Liver (tissue), 9 donors: ENCODE data around the gene DOCK9. TPM values are rescaled to one million over a fixed set of nuclear protein-coding genes. Genes with fewer than 3 reads are reported as not detected.
"Not testable (repeated sequence)": the region's sequence is repeated elsewhere in the genome, so short reads cannot be mapped to it uniquely, and the experiment has no call there.

Source experiments
- DNase-seq: peaks from one replicate; pipeline ENCODE4 v3.0.0-alpha.2; 2017; ENCODE audit warnings: low spot score
- H3K27ac ChIP-seq, 2 donors: one replicate each; pipeline ENCODE4 v1.7.0; 2013; ENCODE audit warnings: inconsistent platforms in 2 of 2, low read length in 2 of 2, control low read depth in 1 of 2, low read depth in 1 of 2, mild to moderate bottlenecking in 1 of 2
- H3K27me3 ChIP-seq, 4 donors: one replicate each; pipeline versions ENCODE4 v1.6.1 to v1.7.0; 2013; ENCODE audit warnings: low read length in 3 of 4, inconsistent platforms in 1 of 4, mild to moderate bottlenecking in 1 of 4, moderate library complexity in 1 of 4; ENCODE audit not compliant: control insufficient read depth in 4 of 4, insufficient read depth in 4 of 4
- H3K36me3 ChIP-seq, 4 donors: one replicate each; pipeline versions ENCODE4 v1.6.1 to v1.7.0; 2013; ENCODE audit warnings: low read length in 3 of 4, mild to moderate bottlenecking in 3 of 4, low read depth in 1 of 4, moderate library complexity in 1 of 4; ENCODE audit not compliant: control insufficient read depth in 4 of 4, insufficient read depth in 3 of 4
- H3K4me1 ChIP-seq, 4 donors: one replicate each; pipeline versions ENCODE4 v1.6.1 to v1.7.0; 2013; ENCODE audit warnings: low read length in 3 of 4, mild to moderate bottlenecking in 3 of 4, moderate library complexity in 1 of 4; ENCODE audit not compliant: control insufficient read depth in 4 of 4, insufficient read depth in 4 of 4
- H3K4me3 ChIP-seq, 3 donors: one replicate each; pipeline versions ENCODE4 v1.6.1 to v1.7.0; 2013; ENCODE audit warnings: low read length in 3 of 3, control low read depth in 1 of 3, low read depth in 1 of 3, mild to moderate bottlenecking in 1 of 3
- H3K9ac ChIP-seq, 2 donors: one replicate each; pipeline ENCODE4 v1.7.0; 2013; ENCODE audit warnings: low read length in 2 of 2, mild to moderate bottlenecking in 2 of 2, moderate library complexity in 2 of 2, control low read depth in 1 of 2, low read depth in 1 of 2
- H3K9me3 ChIP-seq, 4 donors: one replicate each; pipeline versions ENCODE4 v1.6.1 to v1.7.0; 2013; ENCODE audit warnings: low read length in 3 of 4; ENCODE audit not compliant: control insufficient read depth in 4 of 4
- ATF3 ChIP-seq: IDR thresholded peaks from 2 replicates; pipeline ENCODE4 v1.6.1; 2016; ENCODE audit warnings: antibody characterized with exemption
- CTCF ChIP-seq: fragments of 150-350 bp; IDR thresholded peaks from 2 replicates; pipeline ENCODE4 v1.5.1; 2017; ENCODE audit warnings: improper control_type of control experiment, low read depth, low read length; ENCODE audit not compliant: missing input control
- EGR1 ChIP-seq, 2 donors: IDR thresholded peaks; 2 replicates each; pipeline ENCODE4 v1.6.1; 2016 to 2018; ENCODE audit warnings: antibody characterized with exemption in 2 of 2, low read depth in 2 of 2
- FOXA1 ChIP-seq: IDR thresholded peaks from 2 replicates; pipeline ENCODE4 v1.6.1; 2016; ENCODE audit warnings: antibody characterized with exemption
- FOXA2 ChIP-seq: IDR thresholded peaks from 2 replicates; pipeline ENCODE4 v1.6.1; 2016; ENCODE audit warnings: antibody characterized with exemption
- GABPA ChIP-seq, 2 donors: IDR thresholded peaks in 1 of 2; conservative IDR thresholded peaks in 1 of 2; 2 replicates each; pipeline ENCODE4 v1.6.1; 2016; ENCODE audit warnings: antibody characterized with exemption in 2 of 2, mild to moderate bottlenecking in 1 of 2, moderate library complexity in 1 of 2
- HNF4A ChIP-seq, 2 donors: conservative IDR thresholded peaks; 2 replicates each; pipeline ENCODE4 v1.6.1; 2016; ENCODE audit warnings: antibody characterized with exemption in 2 of 2, mild to moderate bottlenecking in 2 of 2
- HNF4G ChIP-seq: IDR thresholded peaks from 2 replicates; pipeline ENCODE4 v1.6.1; 2016; ENCODE audit warnings: antibody characterized with exemption
- JUND ChIP-seq, 2 donors: IDR thresholded peaks; 2 replicates each; pipeline ENCODE4 v1.6.1; 2016; ENCODE audit warnings: antibody characterized with exemption in 2 of 2
- NR2F2 ChIP-seq: IDR thresholded peaks from 2 replicates; pipeline ENCODE4 v1.6.1; 2016; ENCODE audit warnings: antibody characterized with exemption
- RAD21 ChIP-seq, 2 donors: IDR thresholded peaks; 2 replicates each; pipeline ENCODE4 v1.6.1; 2016; ENCODE audit warnings: antibody characterized with exemption in 2 of 2, mild to moderate bottlenecking in 2 of 2
- RXRA ChIP-seq, 2 donors: IDR thresholded peaks; 2 replicates each; pipeline ENCODE4 v1.6.1; 2017 to 2018; ENCODE audit warnings: antibody characterized with exemption in 2 of 2, mild to moderate bottlenecking in 1 of 2
- SP1 ChIP-seq: IDR thresholded peaks from 2 replicates; pipeline ENCODE4 v1.6.1; 2018; ENCODE audit warnings: antibody characterized with exemption, mild to moderate bottlenecking
- TAF1 ChIP-seq: conservative IDR thresholded peaks from 2 replicates; pipeline ENCODE4 v1.6.1; 2016; ENCODE audit warnings: antibody characterized with exemption, mild to moderate bottlenecking
- YY1 ChIP-seq: IDR thresholded peaks from 2 replicates; pipeline ENCODE4 v1.6.1; 2016; ENCODE audit warnings: antibody characterized with exemption, mild to moderate bottlenecking
- WGBS: extraction: QIAGEN DNeasy Blood & Tissue Kit; methylation state at CpG from one replicate; pipeline ENCODE4 v1.1.7; 2013; 5-methylcytosine and 5-hydroxymethylcytosine counted together
- polyA plus RNA-seq, 2 donors: library from polyadenylated mRNA; stranded (reverse) in 1 of 2; unstranded in 1 of 2; fragments of 200-250 nt in 1 of 2; fragments of >200 nt in 1 of 2; fragmentation: Nextera tagmentation in 1 of 2; extraction: Ambion mirVana in 1 of 2; gene quantifications; one replicate each; pipeline versions ENCODE4 v1.2.1 to v1.2.3, GENCODE V29; 2013 to 2015
- total RNA-seq, 2 donors: library from RNA; depleted of rRNA; stranded (reverse); fragments of >200 nt; gene quantifications; one replicate each; pipeline ENCODE4 v1.2.3, GENCODE V29; 2014
- TF ChIP-seq, protein P1 (sequence below): IDR thresholded peaks from 2 replicates; pipeline ENCODE4 v1.6.1; 2016; ENCODE audit warnings: antibody characterized with exemption, mild to moderate bottlenecking
- TF ChIP-seq, protein P2 (sequence below): IDR thresholded peaks from 2 replicates; pipeline ENCODE4 v1.6.1; 2016; ENCODE audit warnings: antibody characterized with exemption
- donor health status: healthy.
- donor health status: healthy.
- donor health status: healthy.
- donor health status: healthy.
- donor health status: healthy.

DOCK9 gene
- total and polyA plus RNA-seq, 4 donors = 5.4 to 31.3 (median 10.6) TPM

- Histone ChIP-seq H3K4me3 (no peak overlapping the region), H3K27ac (peak overlapping the region in 1 of 2 donors; percentile 33), H3K9ac (no peak overlapping the region), H3K4me1 (peaks cover 3 to 30% (median 18%) of the 10 kb centered on the region in 4 donors), H3K27me3 (no peaks in the 10 kb centered on the region), H3K36me3 (no peaks in the 10 kb centered on the region), H3K9me3 (no peaks in the 10 kb centered on the region)
- no peak for DNase-seq
- WGBS = 56% methylated on average over 2 of the region's 2 CpGs
- no peak for TF ChIP-seq YY1
- TF ChIP-seq SP1 = no peak
- TF ChIP-seq HNF4A (conservative IDR thresholded peaks at IDR 0.05) = no peak
- TF ChIP-seq NR2F2 = no peak
- TF ChIP-seq RAD21 (IDR thresholded peaks at IDR 0.05) = no peak
- TF ChIP-seq ATF3 = no peak
- TF ChIP-seq, protein P1, sequence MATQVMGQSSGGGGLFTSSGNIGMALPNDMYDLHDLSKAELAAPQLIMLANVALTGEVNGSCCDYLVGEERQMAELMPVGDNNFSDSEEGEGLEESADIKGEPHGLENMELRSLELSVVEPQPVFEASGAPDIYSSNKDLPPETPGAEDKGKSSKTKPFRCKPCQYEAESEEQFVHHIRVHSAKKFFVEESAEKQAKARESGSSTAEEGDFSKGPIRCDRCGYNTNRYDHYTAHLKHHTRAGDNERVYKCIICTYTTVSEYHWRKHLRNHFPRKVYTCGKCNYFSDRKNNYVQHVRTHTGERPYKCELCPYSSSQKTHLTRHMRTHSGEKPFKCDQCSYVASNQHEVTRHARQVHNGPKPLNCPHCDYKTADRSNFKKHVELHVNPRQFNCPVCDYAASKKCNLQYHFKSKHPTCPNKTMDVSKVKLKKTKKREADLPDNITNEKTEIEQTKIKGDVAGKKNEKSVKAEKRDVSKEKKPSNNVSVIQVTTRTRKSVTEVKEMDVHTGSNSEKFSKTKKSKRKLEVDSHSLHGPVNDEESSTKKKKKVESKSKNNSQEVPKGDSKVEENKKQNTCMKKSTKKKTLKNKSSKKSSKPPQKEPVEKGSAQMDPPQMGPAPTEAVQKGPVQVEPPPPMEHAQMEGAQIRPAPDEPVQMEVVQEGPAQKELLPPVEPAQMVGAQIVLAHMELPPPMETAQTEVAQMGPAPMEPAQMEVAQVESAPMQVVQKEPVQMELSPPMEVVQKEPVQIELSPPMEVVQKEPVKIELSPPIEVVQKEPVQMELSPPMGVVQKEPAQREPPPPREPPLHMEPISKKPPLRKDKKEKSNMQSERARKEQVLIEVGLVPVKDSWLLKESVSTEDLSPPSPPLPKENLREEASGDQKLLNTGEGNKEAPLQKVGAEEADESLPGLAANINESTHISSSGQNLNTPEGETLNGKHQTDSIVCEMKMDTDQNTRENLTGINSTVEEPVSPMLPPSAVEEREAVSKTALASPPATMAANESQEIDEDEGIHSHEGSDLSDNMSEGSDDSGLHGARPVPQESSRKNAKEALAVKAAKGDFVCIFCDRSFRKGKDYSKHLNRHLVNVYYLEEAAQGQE = no peak
- TF ChIP-seq GABPA (IDR thresholded peaks at IDR 0.05 in 1 of 2, conservative IDR thresholded peaks at IDR 0.05 in 1 of 2) = no peak
- no peak for TF ChIP-seq EGR1 (IDR thresholded peaks at IDR 0.05; ENCODE audit: low read depth in 2 of 2)
- no peak for TF ChIP-seq RXRA (IDR thresholded peaks at IDR 0.05)
- TF ChIP-seq JUND (IDR thresholded peaks at IDR 0.05) = no peak
- TF ChIP-seq FOXA2 = no peak
- no peak for TF ChIP-seq HNF4G
- no peak for TF ChIP-seq FOXA1
- no peak for TF ChIP-seq TAF1
- TF ChIP-seq, protein P2, sequence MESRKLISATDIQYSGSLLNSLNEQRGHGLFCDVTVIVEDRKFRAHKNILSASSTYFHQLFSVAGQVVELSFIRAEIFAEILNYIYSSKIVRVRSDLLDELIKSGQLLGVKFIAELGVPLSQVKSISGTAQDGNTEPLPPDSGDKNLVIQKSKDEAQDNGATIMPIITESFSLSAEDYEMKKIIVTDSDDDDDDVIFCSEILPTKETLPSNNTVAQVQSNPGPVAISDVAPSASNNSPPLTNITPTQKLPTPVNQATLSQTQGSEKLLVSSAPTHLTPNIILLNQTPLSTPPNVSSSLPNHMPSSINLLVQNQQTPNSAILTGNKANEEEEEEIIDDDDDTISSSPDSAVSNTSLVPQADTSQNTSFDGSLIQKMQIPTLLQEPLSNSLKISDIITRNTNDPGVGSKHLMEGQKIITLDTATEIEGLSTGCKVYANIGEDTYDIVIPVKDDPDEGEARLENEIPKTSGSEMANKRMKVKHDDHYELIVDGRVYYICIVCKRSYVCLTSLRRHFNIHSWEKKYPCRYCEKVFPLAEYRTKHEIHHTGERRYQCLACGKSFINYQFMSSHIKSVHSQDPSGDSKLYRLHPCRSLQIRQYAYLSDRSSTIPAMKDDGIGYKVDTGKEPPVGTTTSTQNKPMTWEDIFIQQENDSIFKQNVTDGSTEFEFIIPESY = no peak
- no peak for TF ChIP-seq CTCF
These were observed 222.7 kb downstream of the DOCK9 start for GRCh38 chr13:98755116-98755515.

DNA sequence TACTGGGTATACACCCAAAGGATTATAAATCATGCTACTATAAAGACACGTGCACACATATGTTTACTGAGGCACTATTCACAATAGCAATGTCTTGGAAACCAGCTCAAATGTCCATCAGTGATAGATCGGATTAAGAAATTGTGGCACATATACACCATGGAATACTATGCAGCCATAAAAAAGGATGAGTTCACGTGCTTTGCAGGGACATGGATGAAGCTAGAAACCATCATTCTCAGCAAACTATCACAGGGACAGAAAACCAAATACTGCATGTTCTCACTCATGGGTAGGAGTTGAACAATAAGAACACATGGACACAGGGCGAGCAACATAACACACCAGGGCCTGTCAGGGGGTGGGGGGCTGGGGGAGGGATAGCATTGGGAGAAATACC, 223.4 kb downstream of the DOCK9 start:
- H3K9ac ChIP-seq, H3K27ac ChIP-seq, H3K36me3 ChIP-seq, H3K9me3 ChIP-seq, H3K27me3 ChIP-seq, H3K4me3 ChIP-seq, DNase-seq: not testable (repeated sequence)
- WGBS = 92% methylated on average over 4 of the region's 4 CpGs
- H3K4me1 ChIP-seq = peaks cover 3 to 25% (median 15%) of the 10 kb centered on the region in 4 donors
